GM19438 (cell line): Measurements from ENCODE around the gene CNTD1.

Experiments used
- ATAC-seq: cut with Tn5 transposase; IDR thresholded peaks from one replicate; pipeline ENCODE4 v1.9.1; 2021; ENCODE audit warnings: low read depth; ENCODE audit not compliant: unreplicated experiment

CNTD1 gene

DNA sequence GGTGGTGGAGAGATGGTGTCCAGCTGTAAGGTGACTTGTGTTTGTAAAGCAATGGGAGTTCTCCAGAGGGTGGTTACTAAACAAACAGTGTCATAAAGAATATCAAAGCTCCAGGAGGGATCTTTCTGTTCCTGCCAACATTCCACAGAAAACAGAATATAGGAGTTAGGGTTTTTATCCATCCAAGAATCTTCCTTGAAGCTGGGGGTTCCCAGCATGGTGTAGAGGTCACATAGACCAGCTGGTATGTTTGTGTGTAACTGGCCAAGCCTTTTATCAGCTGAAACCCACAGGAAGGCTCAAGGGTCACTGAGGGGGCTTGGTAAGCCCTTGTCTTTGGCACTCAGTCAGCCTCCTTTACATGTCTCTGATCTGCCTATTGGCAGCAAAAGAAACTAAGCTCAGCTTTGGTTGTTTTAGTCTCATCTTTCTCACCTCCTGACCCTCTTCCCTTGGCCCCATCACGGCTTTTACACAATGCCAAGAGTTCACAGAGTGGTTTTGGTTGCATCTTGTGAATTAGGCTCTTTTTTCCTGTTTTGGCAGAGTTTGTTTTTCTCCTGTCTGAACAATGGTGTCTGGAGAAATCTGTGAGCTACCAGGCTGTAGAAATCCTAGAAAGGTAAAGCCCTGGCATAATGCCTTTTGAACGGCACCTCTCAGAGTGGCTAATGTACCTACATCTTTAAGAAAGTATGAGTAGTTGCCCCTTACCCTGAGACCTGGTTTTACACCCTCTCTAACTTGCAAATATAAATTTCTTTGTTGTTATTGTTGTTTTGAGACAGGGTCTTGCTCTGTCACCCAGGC lies 4.6 kb downstream of the CNTD1 start:
- no peak for ATAC-seq

DNA sequence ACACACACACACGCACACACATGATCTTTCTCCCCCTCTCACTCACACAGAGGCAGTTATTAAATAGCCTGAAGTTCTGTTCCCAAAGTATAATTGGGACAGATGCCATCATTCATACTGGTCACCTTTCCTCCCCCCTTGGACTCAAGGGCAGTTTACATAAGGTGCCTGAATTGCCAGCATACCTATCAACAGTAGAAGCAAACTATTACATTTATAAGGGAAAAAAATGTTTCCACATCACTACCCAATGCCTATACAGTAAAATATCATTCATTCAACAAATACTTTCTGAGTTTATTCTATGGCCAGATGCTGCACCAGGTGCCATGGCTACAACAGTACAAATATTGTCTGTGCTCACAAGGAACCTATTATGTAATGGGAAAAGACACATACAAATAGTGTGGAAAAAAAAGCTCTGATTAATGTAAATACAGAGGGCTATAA lies 6.3 kb downstream of the CNTD1 start:
- ATAC-seq: no peak

DNA sequence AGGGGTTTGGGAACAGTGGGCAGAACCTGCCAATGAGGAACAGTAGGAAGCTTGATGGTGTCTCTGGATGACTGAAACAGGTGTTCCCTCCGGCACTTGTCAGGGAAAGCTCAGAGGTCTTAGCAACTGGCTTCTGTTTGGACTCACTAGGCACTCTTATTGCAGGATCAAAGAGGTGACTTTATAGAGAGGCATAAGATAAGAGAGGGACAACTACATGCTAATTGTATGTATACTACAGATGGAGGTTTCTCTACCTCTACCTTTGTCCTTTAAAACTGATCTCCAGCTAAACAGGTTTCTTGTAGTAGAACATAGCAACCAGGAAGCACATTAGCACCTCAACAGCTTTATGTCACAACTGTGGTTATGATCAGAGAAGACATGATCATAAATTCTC lies 7.6 kb downstream of the CNTD1 start:
- ATAC-seq: no peak

DNA sequence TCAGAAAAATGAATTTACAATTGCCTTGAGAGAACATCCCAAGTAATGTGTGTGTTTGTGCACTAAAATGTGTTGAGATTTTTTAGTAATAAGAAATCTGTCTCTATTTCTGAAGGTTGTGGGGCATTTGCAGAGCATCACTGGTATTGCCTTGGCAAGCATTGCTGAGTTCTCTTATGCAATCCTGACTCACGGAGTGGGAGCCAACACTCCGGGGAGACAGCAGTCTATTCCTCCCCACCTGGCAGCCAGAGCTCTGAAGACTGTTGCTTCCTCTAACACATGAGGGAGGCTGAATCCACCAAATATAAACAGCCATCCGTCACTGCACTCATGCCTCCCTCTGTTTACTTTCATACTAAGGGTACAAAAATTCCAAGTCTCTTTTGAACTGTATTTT lies 10.6 kb downstream of the CNTD1 start:
- no peak for ATAC-seq

DNA sequence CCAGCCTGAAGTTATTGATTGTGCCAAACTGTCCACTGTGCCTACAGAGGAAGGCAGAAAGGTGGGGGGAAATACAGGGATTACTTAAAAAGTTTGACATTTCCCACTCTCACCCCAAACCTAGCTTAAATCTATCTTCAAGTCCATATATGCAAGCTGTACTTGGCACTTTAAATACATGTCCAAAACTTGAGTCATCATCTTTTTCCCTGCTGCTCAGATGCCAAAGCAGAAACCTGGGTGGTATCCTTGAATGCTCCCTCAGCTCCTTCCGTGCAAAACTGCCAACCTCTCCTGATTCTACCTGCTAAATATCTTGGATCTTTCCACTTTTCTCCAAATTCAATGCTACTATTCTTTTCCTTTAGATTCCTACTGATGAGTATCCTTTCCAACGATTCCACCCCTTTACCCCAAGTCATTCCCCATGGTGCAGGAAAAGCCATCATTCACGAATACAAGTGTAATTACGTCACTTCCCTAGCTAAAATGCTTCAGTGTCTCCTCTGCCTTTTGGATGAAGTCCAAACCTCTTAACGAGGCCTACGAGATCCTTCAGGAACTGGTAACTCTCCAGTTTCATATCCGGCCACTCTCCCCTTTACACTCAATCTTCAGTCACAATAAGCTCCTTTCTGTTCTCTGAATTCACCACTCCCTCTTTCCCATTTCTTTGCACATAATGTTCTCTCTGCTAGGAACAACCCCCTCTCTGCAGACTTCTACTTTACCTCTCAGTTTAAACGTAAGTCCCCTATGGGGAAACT lies 16.2 kb downstream of the CNTD1 start:
- ATAC-seq: no peak

DNA sequence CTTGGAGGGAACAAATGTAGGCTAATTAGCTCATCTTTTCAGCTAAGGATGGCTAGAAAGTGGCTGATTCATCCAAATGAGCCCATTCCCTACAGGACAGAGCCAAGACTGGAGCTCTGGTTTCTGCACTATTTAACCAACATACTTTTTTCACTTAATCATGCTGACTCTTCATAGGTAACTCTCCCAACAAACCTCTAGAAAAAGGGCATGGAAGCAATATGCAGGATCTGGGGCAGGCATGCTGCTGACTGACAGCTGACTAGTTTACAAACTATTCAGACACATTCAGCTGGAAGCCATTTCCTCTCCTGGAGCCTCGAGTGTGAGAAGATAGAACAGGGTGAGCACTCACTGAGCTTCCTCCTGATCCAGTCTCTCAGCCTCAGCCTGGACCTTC lies 19.2 kb downstream of the CNTD1 start:
- no peak for ATAC-seq

DNA sequence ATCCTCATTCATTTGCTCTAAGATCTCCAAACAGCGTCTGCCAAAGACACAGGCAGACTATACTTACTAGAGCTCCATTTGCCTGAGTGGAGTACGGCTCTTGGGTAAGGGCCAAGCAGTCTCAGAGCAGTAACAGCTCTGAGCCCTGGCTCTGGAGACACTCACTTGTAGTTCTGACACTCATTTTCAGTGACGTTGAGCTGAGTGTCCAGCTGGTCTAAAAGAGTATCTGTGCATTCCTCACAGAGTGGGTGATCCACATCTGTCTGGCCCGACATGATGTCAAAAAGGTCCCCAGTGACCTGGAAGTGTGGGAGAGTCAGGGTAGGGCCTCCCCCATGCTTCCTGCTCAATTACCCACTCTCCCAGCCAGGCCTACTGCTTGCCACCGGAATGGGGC lies 19.7 kb downstream of the CNTD1 start:
- ATAC-seq: no peak

DNA sequence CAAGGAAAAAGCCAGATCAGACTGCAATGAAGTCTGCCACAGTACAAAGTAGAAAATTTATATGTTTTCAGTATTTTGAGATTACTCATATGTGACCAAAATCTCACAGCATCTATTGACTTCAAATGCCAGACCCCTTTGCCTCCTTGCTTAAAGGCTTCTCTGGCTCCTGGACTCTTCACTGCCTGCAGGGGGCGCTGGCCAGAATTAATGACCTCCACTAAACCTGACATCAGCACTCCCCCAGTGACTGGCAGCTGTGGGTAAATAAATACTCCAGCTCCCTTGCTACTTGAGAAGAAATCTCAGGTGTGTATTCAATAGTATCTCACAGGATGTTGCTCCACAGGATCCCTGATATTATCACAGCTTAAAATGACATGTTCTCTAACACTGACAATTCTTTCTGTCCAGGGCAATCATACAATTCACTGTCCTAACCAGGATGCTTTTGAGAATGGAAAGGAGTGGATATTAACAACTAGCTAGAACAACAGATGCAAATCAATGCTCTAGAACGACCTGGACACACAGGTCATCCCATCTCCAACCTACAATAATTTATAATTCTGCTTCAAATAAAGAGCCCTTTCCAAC lies 21.4 kb downstream of the CNTD1 start:
- ATAC-seq: no peak

DNA sequence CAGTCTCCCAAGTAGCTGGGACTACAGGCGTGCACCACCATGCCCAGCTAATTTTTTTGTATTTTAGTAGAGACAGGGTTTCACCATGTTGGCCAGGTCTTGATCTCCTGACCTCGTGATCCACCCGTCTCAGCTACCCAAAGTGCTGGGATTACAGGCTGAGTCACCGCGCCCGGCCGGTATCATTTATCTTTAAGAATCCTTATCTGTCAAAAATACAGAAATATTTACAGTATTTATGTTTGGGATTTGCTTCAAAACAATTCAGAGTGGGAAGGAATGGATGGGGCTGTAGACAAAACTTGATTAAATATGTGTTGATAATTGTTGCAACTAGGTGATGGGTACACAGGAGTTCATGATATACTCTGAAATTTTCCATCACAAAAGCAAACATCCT lies 22.5 kb downstream of the CNTD1 start:
- no peak for ATAC-seq

DNA sequence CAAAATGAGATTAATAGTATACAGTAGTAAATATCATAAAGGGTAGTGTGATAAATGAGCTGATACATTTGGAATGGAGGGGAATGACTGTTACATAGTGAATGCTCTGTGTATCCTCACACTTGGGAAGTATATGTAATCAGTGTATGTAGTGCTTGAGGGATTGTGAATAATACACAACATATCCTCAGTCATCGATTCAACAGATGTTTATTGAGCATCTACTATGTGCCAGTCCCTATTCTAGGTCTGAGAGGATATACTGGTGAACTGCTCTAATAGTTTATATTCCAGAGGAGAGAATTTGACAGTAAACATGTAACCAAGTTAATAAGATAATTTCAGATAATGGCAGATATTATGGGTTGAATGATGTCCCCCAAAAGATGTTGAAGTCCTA lies 28.8 kb downstream of the CNTD1 start:
- no peak for ATAC-seq

DNA sequence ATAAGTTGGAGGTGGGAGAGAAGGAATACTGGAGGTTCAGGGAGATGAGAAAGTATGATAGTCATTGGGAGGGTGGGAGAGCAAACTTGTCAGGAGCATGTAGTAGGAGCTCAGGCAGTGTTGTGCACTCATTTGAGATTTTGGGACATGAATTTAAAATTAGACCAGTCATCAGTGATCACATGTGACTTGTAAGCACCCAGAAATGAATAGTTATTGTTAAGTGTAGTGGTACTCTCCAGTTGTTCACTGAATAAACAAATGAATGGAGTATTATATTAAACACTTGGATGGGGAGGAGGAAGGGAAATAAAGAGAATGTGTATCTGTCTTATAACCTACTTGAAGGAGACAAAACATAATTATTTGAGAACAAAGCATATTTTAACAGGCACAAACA lies 32.3 kb downstream of the CNTD1 start:
- ATAC-seq: no peak

DNA sequence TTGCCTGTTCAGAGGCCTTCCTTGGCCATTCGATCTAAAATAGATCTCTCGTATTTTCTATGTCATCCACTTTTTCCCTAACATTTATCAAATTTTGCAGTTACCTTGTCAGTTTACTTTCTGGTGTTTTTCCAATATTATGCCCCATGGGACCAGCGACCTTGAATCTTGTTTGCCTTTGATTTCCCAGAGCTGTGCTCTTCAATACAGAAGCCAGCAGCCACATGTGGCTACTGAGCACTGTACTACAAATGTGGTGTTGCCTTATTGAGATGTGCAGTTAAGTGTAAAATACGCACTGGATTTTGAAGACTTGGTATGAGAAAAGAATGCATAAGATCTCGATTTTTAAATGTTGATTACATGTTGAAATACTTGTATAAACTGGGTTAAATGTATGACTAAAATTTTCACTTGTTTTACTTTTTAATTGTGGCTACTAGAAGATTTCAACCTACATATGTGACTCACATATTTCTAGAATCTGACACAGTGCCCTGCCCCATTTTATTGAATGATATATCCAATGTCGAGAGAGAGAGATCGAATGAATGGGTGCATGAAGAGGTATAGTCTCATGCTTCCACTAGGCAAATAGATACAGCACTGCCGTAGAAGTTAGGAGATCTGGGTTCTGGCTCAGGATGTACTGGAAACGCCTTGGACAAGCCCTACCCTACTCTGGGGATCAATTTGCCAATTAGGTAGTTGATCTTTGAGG lies 33.7 kb downstream of the CNTD1 start:
- ATAC-seq: peak; percentile 5

DNA sequence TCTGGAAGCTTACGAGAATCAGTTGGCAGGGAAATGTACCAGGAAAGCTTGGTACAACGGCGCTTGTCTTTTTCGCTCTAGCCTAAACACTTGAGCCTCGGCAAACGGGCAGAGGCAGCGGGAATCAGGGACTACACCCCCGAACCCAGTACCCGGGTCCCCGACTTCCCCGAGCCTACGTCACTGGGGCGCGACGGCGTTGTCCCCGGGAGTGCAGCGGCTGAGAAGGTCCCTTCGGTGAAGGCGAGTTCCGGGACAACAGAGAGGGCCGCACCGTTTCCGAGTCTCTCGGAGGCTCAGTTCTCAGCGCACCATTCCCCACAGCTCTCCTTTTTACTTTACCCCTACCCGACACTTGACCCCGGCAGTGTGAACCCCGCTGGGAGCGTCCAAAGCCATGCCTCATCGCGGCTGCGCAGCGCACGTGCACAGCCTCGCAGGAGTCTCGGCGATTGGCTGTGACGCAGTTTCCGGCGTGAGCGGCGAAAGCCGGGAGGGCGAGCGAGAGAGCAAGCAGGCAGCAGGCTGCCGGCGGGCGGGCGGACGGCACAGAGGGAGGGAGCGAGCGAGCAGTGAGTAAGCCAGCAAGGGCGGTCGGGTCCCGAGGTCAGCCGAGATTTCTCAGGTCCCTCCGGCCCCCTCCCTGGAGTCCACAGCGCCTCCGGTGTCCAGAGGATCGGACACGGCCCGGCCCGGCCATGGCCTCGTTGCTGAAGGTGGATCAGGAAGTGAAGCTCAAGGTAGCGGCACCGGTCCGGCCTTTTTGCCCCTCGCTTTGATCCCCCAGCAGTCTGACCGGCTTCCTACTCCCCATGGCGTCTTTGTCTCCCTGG lies 34.5 kb downstream of the CNTD1 start, which contains the start of gene PSME3:
PSME3 (plus strand) TSS at position 464 of the 833 bp plus-strand sequence; CDS start at position 699, 235 bp downstream.
- peak; percentile 80 for ATAC-seq

DNA sequence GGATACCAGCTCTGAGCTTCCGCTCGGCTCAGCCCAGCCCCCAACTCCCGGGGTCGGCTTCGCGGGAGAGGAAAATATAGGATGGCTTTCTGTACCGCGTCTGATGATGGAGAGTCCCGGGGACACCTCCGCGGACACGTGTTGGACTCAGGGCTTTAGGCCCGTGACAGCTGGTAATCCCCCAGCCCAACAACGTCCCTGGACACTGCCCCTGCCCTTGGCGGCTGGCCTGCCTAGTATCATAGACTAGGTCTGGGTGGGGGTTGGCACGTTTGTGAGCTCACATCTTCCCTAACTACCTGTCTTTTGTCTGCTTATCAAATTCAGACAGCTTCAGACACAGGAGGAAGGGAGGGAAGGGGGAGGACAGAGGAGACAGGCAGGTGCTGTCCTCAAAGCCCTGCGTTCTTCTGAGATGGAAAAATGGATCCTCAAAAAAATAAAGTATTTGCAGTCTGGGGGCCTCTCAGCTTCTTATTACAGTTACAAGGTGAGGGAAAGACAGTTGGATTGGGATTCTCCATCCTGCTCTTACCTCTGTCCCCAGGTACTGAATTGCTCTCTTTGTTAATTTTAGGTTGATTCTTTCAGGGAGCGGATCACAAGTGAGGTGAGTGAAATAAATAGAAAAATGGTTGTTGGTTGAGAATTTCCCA lies 35.2 kb downstream of the CNTD1 start:
- ATAC-seq: peak; percentile 28

DNA sequence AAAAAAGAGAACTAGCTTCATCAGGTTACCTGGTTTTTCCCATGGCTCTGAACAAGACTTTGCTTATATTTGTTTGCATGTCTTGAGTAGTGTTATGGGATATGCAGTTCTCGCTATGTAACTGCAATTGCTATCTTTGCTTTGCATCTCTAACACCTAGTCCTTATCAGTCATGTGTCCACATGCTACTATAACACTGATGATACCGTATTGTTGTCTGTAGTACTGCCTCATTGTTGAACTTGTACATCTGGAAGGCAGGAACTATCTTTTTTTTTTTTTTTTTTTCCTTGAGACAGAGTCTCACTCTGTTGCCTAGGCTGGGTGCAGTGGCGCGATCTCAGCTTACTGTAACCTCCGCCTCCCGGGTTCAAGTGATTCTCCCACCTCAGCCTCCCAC lies 37.1 kb downstream of the CNTD1 start:
- no peak for ATAC-seq

DNA sequence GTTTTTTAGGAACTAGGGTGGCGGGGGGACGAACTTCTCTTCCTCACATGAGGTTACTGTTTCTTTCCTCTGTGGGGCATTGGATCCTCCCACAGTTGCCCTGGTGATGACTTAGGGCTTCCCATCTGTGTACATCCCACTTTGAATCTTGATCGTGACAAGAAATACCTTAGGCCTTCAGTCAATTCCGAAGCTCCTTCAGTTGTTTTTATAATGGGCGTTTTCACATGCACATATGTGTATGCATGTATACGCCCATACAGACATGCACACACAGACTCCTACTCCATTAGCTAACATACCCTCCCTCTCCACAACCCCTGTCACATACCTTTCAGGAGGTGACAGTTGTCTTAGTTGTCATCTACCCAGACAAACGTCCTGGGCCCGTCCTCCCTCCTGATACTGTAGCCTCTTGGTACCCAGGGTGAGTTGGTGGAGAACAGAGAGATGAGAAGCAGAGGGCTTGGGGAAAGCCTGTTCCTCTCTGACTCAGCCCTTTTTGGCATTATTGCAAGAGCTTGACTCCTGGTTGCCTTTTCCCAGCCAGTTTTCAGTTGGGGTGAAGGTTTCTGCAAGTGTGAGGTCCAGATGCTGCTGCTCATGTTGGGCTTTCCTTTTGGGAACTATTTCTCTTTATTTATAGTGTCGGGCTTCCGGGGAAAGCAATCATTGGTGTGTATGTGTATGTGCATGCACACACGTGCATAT lies 43.5 kb downstream of the CNTD1 start:
- no peak for ATAC-seq

DNA sequence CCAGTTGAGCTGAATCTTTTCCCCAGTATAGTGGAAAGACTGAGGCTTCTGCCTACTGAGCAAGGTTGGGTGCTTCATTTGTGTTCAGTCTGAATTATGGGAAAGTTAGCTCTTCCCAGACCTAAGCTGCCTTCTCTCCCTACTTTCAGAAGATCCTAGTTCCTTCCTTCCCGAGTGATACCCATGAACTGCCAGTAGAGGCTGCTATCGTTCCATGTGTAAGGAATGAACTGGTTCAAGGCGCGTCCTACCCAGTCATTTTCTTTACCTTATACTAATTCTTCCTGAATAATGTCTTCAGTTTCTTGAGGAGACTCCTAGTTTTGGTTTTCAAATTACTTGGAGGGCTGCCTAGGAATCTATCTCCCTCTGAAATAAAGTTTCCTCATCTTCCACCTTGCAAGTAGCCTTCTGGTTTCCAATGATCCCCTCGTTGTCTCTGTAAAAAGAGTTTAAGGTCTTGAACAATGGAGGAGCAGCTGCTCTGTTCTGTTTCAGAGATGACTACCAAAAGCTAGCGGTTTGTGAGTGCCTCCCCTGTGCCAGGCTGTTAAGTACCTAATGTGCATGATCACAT lies 44.8 kb downstream of the CNTD1 start:
- no peak for ATAC-seq

DNA sequence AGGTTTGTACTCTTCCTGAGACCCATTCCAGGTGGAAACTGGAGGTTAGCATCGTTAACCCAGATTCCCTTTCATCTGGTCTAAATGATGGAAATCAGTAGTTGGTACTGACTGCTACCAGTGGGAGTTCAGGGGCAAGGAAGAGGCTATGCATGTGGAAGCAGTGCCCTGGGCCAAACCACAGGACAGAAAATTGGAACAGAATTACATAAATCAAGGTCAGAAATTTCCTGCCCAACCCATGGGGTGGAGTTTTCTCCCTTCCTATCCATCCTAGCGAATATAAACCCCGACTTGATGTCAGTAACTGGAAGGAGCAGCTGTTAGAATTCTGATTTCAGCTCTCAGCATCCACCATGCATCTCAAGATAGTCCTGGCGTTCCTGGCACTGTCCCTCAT lies 45.6 kb downstream of the CNTD1 start, which contains the start of gene AOC2:
AOC2 (plus strand) TSS at position 310 of the 400 bp plus-strand sequence; CDS start at position 357, 47 bp downstream.
- no peak for ATAC-seq
